Right hindlimb (tissue), 1 donor: Measurements from ENCODE around the gene MUC5B.

Source experiments
- DNase-seq: peaks from one replicate; pipeline ENCODE4 v3.0.0-alpha.2; 2018

The MUC5B gene

DNA sequence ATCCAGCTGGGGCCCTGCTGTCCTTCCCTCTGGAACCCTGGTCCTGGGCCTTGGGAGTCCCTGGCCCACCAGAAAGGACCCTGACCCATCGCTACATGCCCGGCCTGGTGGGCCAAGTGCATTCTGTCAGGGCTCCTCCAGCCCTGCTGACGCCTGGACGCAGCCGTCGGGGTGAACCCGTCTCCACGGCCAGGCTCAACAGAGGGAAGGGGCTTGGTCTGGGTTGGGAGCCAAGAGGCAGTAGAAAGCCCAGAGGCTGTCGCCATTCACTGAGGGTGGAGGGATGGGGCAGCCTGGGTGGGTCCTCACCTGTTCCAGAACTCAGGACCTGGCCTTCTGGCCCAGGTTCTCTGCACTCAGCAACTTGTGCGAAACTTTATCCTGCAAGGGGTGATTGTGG lies 47.6 kb downstream of the MUC5B start:
- DNase-seq, result no peak

DNA sequence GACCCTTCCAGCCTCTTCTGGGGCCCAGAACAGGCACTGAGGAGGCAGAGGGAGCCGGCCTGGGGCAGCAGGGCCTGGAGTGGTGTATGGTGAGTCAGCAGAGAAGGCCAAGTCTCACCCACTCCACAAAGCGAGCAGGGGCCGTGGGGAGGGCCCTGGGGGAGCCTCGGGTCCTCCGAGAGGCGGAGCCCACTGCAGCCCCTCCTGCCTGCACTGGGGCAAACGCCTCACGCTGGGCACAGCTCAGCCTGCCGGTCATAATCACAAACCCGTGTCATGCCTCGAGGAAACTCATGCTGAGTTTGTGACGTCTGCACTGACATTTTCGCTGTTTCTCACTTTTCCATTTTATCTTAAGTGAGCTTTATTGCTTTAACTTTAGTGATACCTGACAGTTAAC lies 48.1 kb downstream of the MUC5B start:
- DNase-seq, result no peak

DNA sequence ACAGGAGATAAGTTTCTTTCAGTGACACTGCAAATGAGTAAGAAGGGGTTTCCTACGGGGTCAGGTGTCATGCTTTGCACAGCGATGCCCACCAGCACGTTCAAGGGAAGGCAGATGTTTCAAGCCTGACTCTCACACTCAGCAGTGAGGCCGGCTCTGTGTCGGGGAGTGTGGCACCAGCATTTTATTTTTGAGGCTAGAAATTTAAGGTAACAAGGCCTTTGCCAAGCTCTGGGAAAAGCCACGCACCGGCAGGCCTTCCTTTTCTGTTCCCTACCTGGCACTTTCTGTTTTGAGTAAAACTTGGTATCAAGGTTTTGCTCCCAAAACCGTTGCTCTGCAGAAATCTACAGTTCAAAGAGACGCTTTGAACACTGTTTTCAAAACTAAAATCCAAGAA lies 48.5 kb downstream of the MUC5B start:
- no peak for DNase-seq

DNA sequence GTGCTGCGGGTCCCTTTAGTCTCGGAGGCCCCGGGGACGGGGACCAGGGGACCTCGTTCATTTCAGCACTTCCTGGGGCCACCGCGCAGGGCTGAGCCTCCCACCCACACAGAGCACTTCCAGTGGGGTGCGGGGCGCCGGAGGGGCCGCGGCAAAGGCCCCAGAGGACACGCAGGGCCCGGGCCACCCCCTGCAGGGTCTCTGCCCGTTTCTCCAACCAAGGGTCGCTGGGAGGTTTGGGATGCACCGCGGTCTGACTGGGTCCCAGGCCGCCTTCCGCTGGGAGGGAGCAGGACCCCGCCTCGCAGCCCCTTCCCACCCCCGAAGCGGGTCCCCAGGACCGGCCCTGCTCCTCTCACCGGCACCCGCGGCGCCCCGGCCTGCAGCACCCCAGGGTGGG lies 49.1 kb downstream of the MUC5B start:
- DNase-seq, result no peak

DNA sequence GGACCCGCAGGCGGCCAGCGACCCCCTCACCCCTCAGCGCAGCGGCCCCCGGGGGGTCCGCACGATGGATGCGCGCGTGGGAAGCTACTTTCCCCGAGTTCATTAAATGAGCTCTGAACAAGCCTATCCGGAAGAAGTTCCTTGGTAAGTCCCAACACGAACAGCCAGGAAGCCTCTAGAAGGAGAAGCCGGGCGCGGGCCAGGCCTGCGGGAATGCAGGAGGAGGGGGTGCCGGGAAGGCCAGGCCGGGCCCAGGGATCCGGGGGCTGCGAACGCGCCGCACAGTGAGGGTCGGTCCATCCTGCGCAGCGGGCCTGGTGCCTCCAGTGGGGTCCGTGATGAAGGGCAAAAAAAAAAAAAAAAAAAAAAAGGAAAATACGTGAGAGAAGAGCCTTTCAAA lies 49.7 kb downstream of the MUC5B start:
- no peak for DNase-seq

DNA sequence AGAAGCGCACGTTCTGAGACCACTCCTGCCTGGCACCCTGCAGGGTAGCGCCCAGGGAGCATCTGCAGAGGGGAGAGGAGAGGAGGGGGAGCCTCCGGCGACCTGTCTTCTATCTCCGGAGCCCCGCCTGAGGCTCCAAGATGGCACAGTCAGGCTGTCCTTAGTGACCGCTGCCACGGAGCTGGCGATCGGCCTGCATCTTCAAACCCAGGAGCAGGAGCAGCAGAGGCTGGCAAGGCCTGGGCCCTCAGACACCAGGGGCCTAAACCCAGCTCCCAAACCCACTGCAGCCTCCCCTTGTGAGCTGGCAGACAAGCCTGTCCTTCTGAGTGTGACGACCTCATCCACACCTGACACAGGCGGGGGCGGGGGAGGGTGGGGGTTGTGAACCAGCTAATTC lies 51.6 kb downstream of the MUC5B start:
- DNase-seq, result no peak

DNA sequence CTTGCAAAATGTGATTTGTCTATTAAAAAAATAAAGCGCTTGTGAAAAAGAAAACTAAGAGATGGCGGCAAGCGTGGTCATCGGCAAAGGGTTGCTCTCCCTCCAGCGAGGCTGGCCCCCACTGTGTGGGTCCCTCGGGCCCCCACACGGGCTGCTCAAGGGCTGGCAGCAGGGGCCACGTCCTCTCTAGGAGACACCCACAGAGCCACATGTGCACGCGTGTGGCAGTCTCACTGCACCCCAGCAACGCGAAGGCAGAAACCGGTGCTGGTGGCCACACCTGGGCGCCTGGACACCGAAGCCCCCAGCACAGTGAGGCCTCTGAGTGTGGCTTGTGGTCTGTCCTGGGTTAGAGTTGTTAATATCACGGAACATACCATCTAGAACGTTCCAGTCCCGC lies 52.2 kb downstream of the MUC5B start:
- no peak for DNase-seq

DNA sequence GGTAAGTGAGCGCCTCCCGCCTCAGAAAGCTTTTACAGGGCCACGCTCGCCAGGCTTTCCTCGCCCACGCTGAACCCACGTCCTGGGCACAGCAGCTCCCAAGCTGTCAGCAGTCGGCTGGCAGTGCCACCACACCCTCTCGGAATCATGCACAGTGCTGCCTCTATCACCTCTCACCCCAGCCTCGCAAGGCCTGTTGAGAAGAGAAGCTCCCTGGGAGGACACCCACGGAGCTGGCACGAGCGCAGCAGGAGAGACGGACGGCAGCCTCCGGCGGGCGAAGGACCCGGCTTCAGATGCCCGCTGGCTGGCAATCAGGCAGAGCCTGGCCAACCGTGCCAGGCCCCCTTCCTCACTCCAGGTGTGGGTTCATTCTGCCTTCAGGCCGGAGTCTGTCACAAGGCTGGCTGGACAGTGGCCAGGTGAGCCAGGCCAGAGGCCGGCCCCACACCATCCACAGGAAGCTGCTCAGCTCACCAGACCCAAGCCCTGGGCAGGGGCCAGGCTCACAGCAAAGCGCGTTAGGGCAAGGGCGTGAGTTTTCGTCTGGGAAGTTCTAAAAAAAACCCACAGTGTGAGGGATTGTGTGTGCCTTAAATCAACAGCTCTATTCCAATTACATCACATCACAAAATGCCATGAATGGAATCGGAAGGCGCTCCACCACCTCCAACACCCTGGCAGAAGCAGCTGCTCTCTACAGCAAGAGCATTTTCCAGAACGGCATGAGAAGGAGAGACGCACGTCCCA lies 53.4 kb downstream of the MUC5B start:
- no peak for DNase-seq

DNA sequence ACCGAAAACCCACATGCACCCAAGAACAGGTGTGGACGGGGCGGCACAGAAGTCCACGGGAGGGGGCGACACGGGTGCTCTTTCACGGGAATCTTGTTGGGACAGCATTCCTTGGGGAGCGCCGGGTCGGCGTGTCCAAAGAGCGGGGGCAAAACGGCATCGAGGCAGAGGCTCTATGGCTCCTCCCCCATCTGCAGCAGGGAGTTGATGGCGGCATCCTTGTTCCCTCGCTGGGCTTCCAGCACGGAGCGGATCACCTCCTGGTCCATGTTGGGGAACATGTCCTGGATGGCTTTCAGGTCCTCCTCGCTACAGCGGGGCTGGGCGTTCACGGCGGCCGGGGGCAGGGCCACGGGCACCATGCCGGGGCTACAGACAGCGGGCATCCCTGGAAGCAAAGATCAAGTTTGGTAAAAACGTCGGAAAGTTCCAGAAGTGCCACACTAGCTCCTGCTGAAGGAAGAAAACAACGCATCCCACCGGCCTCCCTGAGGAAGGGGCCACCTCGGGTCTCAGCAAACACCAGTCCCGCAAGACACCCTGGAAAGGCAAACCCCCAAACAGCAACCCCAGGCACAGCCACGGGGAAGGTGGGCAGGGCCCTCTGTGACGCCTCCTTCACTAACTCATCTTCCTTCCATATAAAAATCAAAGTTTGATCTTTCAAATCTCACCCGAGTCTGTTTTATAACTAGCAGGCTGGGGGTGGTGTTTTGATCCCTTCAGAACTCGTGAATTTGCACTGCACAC lies 54.2 kb downstream of the MUC5B start:
- no peak for DNase-seq

DNA sequence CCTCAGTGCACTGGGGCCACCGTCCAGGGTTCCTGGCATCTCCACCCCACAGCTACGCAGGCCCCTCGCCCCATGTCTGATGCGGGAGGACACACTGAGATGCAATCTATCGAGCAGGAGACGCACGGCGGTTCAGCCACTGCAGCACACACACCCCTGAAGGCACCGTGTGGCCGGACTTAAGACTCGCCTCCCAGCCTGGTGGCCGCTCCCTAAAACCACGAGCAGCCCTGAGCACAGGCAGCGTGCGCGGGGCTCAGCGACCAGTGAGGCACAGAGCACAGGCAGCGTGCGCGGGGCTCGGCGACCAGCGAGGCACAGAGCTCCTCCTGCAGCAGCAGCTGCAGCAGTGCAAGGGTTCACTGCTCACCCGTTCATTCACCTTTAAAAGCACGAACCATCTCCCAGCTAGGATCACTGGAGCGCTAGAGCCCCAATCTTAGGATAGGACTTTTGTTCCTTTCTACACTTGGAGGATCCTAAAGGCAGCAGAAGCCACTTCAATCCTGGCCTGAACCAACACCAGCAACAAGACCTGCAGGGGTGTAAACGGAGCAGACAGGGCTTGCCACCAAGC lies 55.2 kb downstream of the MUC5B start:
- DNase-seq, result no peak

DNA sequence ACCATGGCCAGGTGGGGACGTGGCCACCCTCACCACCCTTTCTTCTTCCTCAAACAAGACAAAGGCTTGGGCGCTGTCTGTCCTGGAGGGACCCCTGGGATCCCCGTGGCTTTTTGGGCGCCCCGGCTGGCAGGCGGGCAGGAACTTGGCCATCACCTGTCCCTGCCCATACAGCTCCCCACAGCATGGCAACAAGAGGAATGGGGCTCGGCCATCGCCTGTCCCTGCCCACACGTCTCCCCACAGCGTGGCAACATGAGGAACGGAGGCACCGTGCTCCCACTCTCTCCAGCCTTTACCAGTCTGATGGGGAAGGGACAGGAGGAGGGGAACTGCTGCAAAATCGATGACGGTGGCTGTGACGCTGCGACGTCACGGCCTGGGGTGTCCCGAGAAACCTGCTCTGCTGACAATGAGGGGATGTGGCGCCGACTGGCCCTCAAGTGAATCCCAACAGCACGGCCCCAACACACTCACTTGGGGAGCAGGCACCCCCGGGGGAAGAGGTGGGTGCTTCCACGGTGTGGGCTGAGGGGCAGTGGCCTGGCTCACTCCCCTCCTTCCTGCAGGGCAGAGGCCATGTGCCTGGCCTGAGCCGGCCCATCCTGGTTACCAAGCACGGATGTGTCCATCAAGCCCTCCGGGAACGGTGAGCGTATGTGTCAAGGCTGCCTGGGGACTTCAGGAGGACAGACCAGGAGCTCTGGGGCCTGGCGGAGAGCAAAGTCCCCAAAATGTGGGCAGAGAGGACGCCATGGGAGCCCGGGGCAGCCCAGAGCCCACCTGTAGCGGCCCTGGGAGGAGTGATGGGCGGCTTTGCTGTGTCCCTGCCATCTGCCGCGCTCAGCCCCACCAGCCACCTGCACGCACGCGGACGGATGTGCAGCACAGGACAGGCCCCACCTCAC lies 56.2 kb downstream of the MUC5B start:
- no peak for DNase-seq

DNA sequence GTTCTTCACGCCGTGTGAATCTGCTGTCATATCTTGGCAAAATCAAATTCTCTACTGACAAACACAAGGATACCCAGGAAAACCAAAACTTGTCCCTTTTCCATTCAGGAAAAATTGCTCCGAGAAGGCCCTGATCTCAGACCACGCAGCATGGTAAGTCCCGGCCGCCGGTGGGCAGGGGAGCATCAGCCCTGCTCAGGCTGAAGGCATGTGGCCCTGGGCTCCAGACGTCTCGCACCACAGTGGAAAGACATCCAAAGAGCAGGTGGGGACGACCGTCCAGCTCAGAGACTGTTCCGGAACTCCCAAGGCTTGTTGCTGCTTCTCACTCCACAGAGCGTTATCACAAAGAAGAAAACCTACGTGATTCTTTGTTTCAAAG lies 56.8 kb downstream of the MUC5B start:
- DNase-seq, result no peak

DNA sequence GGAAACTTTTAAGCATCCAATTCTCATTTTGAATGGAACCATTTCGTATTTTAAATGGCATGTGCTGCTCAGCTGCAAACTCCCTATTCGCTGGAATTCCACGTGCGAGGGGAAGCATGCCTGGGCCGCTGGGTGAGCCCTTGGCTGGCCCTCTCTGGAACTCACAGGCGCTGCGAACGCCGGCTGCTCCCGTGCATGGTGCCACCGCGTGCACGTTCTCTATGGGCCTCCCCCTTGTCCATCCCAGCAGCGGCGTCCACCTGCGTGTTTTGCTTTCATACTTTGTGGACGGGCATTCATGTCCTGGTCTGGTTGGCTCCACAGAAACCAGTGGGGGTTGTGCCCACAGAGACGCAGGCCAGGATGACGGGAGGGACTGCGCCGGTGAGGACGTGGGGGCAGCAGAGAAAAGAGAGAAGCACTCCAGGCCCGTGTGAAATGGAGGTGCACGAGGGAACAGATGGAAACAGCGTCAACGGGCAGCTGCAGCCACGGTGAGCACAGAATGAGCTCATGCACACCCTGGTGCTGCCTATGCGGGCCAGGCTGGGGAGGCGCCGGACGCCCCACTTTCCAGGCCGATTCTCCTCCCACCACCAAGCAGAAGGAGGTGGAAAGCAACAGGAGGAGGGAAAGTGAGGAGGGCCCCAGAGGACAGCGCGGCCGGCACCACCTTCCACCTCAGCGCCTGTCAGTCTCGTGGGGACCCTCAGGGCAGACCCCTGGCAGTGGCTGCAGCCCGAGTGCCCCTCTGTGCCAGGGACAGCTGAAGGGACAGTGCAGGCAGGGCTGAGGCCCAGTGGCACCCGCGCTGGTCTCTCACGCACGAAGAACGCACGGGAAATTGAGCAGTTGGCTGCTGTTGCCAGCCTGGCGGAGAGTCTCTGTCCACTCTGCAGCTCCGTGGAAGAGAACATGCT lies 57.5 kb downstream of the MUC5B start:
- DNase-seq, result no peak

DNA sequence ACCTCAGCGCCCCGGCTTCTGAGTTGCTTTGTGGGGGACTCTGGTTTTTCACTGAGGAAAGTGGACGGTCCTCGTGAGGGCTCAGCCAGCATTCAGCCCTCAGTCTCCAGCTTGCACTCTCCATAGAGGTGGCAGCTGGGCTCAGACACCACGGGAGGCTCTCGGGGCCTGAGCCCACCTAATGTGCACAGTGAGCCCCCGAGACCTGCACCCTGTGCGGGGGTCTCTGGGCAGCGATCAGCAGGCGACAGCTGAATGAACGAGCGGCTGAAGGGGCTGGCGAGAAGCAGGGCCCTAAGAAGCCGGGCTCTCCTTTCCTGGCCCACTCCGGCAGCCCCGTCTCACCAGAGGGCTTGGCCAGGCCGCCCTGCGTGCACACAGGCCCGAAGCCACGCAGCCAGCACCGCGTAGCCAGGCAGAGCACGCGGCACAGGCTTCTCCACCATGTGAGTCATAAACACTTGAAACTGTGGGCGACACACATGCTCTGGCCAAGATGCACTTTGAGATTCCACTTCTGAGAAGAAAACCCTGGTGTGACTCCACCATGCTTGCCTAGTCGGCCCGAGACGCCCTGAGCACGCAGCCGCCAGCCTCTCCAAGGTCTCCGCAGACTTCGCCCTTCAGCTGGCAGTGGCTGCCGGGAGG lies 58.6 kb downstream of the MUC5B start:
- DNase-seq, result no peak

DNA sequence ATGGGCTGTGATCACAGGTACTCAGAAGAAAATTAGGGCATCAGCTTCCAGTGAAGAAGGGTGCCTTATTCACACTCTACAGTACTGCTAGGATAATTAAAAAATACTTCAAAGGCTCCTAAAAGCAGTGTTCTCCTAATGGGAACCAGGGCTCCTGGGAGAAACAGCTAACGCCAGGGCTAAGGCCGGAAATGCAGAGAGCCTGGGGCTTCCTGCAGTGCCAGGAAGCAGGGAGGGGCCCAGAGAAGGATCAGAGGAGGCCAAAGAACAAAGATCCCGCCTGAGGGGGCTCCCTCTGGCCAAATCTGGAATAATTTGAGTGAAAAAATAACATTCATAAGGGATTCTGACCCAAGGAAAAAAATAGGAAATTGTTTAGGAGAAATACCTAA lies 59.1 kb downstream of the MUC5B start:
- DNase-seq, result no peak

DNA sequence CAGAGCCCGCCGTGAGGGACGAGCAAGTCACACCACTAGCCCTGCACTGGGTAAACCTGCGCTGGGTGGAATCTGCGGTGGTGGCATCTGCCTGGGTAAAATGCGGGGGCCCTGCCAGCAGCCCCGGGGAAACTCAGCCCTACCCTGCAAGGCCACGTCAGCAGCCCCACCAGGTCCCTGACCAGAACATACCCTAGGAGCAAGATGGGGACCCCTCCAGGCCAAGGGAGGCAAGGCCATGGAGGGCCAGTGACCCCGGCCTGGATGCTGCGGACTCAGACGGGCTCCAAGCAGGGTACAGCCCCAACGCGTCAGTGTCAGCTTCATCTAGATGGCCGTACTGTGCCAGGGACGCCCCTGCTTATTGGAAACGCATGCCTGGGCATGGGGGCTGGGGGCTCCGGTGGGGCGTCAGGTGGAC lies 60.2 kb downstream of the MUC5B start:
- no peak for DNase-seq

DNA sequence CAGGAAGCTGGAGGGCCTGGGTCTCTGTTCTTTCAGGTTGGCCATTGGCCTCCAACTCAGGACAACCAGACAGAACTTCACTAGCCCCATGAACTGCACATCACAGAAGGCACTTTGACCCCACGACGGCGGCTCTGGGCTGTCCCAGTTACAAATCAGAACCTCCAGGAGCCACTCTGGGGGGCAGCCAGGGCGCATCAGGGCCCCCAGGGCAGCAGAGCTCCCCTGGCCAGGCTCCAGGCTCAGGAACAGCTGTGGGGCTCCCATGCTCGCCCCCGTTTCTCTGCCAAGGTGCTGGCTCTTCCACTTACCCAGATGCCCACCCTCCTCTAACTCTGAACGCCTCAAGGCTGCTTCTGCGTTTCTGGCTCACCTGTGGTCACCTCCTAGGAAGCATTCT lies 61.0 kb downstream of the MUC5B start:
- DNase-seq, result no peak

DNA sequence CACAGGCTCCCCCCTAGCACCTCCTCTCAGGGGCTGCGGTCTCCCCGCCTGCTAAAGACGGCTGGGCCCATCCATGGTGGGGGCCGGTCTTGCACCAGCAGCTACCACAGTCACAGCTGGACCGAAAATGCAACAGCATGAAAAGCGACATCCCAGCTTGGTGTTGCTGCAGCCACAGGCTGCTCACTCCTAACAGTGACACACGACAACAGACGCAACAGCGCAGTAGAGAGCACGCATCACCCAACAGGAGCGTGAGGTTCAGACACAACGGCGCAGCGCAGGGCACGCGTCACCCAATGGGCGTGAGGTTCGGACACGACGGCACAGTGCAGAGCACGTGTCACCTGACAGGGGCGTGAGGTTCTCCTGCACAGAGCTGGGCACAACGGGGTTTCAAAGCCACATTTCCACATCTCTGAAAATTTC lies 62.5 kb downstream of the MUC5B start:
- DNase-seq, result no peak

DNA sequence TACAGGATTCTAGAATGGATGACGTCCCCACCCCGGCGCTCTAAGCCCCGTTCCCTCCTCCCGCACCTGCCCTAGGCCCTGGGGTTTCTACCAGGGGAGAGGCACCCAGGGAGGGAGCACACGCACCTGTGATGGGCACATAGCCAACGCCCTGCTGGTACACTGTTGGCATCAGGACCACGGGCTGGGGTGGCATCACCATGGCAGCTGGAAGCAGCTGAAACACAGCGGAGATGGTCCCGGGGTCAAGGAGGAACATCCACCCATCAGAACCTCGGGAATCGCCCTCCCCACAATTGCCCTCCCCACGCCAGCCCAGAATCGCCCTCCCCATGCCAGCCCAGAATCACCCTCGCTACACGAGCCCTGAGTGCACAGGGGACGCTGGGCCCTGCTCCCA lies 63.0 kb downstream of the MUC5B start:
- no peak for DNase-seq

DNA sequence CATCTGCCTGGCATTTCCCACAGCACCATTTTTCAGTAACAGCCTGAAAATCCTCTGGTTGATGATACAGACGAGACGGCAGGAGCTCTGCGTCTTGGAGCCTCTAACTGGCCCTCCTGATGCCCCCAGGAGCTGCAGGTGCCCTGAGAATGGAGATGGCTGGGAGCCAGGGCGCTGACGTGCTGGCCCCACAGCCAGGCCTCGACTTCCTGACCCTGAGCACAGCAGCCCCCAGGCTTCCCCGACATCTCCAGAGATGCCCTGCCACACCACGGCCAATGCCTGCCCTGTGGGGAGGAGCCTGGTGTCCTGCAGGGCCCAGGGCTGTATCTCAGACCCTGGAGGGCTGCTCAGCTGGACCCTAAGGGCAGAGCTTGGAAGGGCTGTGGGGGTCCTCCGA lies 65.1 kb downstream of the MUC5B start:
- no peak for DNase-seq

DNA sequence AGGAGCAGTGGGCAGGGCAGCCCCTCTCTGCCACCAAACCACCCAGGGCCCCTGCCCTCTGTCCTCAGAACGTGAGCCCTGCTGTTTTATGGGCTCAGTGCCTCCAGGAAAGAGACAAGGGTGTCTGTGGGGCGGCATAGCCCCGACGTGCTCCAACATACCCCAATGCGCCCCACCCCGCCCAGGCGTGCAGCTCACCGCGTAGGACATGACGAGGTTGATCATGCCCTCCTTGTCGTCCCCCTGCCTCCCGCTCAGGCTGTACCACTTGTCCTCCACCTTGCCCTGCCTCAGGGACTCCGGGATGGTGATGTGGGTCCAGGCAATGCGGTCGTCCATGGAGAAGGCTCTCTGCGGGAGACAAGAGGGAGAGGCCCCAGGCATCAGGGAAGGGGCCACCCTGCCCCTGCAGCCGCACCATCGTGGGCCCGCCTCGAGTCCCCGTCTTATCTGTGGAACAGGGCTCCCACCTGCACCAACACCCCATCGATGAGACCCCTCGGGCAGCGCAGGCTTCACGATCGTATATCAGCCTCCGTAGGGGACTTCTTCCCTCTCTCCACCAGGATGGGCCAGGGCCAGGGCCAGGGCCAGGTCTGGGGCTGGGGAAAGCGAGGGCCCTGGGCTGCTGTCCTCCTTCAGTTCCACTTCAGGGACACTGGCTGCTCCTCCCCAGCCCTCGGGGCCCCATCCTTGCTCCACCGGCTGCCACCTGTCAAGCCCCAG lies 65.7 kb downstream of the MUC5B start:
- no peak for DNase-seq
